Hepatocyte (in vitro differentiated cells): ENCODE data around the gene G2E3.

Experiments
- CTCF ChIP-seq: fragments of 200-600 bp; sonication (generic); IDR thresholded peaks from 2 replicates; pipeline ENCODE4 v1.5.1; 2016; ENCODE audit warnings: antibody characterized with exemption, mild to moderate bottlenecking; ENCODE audit not compliant: poor library complexity
- EZH2 ChIP-seq: fragments of 200-600 bp; sonication (generic); IDR thresholded peaks from 2 replicates; pipeline ENCODE4 v1.6.1; 2016; ENCODE audit warnings: antibody characterized with exemption, mild to moderate bottlenecking, borderline replicate concordance
- EZH2phosphoT487 ChIP-seq: fragments of 200-600 bp; sonication (generic); IDR thresholded peaks from one replicate; pipeline ENCODE4 v1.6.1; 2018; ENCODE audit warnings: antibody characterized with exemption, mild to moderate bottlenecking, low read depth, moderate library complexity; ENCODE audit not compliant: unreplicated experiment, severe bottlenecking

- no peak for TF ChIP-seq CTCF
- TF ChIP-seq EZH2phosphoT487: no peak
- TF ChIP-seq EZH2: no peak
Measured at GRCh38 chr14:30621354-30621939, 62.5 kb downstream of the G2E3 start.
